ENCODE measurements around the gene ZNF609. TPM values are rescaled to one million over a fixed set of nuclear protein-coding genes. Genes with fewer than 3 reads are reported as not detected.

Gene ZNF609
- total RNA-seq, 1 experiment from 2014 or later = 49.0 TPM

- H3K27me3 Mint-ChIP-seq (ENCODE audit: insufficient read depth, unreplicated experiment) = no peaks in the 10 kb centered on the region
- H3K4me3 Mint-ChIP-seq (ENCODE audit: unreplicated experiment) = no peak overlapping the region
- peaks cover 35% of the 10 kb centered on the region for H3K36me3 Mint-ChIP-seq (ENCODE audit: insufficient read depth, unreplicated experiment)
- TF ChIP-seq CTCF (IDR thresholded peaks at IDR 0.05; ENCODE audit: unreplicated experiment) = no peak
- H3K9me3 Mint-ChIP-seq (ENCODE audit: unreplicated experiment) = no peaks in the 10 kb centered on the region
- no peak overlapping the region for H3K27ac Mint-ChIP-seq (ENCODE audit: low read depth, unreplicated experiment)
- CTCF ChIA-PET = no interaction called here
- peaks cover 6% of the 10 kb centered on the region for H3K4me1 Mint-ChIP-seq (ENCODE audit: insufficient read depth, unreplicated experiment)
- intact Hi-C loops (cut with micrococcal nuclease) = no loop called here
- no TSS peak for BruUV-seq (replicated peaks)
- no peak for DNase-seq (ENCODE audit: unreplicated experiment)
- POLR2A ChIA-PET = no interaction called here
Measured at GRCh38 chr15:64472161-64472560, 11.8 kb downstream of the ZNF609 start.

- Mint-ChIP-seq H3K27ac (ENCODE audit: low read depth, unreplicated experiment) (no peak overlapping the region), H3K36me3 (ENCODE audit: insufficient read depth, unreplicated experiment) (peaks cover 38% of the 10 kb centered on the region), H3K27me3 (ENCODE audit: insufficient read depth, unreplicated experiment) (no peaks in the 10 kb centered on the region), H3K4me3 (ENCODE audit: unreplicated experiment) (no peak overlapping the region), H3K9me3 (ENCODE audit: unreplicated experiment) (no peaks in the 10 kb centered on the region), H3K4me1 (ENCODE audit: insufficient read depth, unreplicated experiment) (no peaks in the 10 kb centered on the region)
- BruUV-seq (replicated peaks) = no TSS peak
- DNase-seq (ENCODE audit: unreplicated experiment) = no peak
- TF ChIP-seq CTCF (IDR thresholded peaks at IDR 0.05; ENCODE audit: unreplicated experiment) = no peak
- CTCF ChIA-PET = interaction anchor here (0.7 kb wide), 1 partner anchor 15 kb away, joined by 3 read pairs; no protein-coding TSS in a partner anchor
- intact Hi-C loops (cut with micrococcal nuclease) = no loop called here
- POLR2A ChIA-PET = interaction anchor here (0.9 kb wide), 1 partner anchor 15 kb away, joined by 3 read pairs; no protein-coding TSS in a partner anchor
Measured at GRCh38 chr15:64474846-64475245, 14.5 kb downstream of the ZNF609 start.

- no TSS peak for BruUV-seq (replicated peaks)
- no peaks in the 10 kb centered on the region for H3K27me3 Mint-ChIP-seq (ENCODE audit: insufficient read depth, unreplicated experiment)
- no peaks in the 10 kb centered on the region for H3K4me1 Mint-ChIP-seq (ENCODE audit: insufficient read depth, unreplicated experiment)
- H3K27ac Mint-ChIP-seq (ENCODE audit: low read depth, unreplicated experiment) = no peak overlapping the region
- CTCF ChIA-PET = interaction anchor here (0.7 kb wide), 2 partner anchors 13 to 210 kb away, joined by 3 to 4 read pairs; no protein-coding TSS in a partner anchor
- intact Hi-C loops (cut with micrococcal nuclease) = no loop called here
- no peak for DNase-seq (ENCODE audit: unreplicated experiment)
- H3K9me3 Mint-ChIP-seq (ENCODE audit: unreplicated experiment) = no peaks in the 10 kb centered on the region
- TF ChIP-seq CTCF (IDR thresholded peaks at IDR 0.05; ENCODE audit: unreplicated experiment) = no peak
- peaks cover 24% of the 10 kb centered on the region for H3K36me3 Mint-ChIP-seq (ENCODE audit: insufficient read depth, unreplicated experiment)
- POLR2A ChIA-PET = interaction anchor here (1.0 kb wide), 2 partner anchors 15 to 315 kb away, joined by 3 read pairs; no protein-coding TSS in a partner anchor
- no peak overlapping the region for H3K4me3 Mint-ChIP-seq (ENCODE audit: unreplicated experiment)
Measured at GRCh38 chr15:64476550-64476949, 16.2 kb downstream of the ZNF609 start.

GRCh38 chr15:64478863-64479262 is 18.5 kb downstream of the ZNF609 start:
- no peak for TF ChIP-seq CTCF (IDR thresholded peaks at IDR 0.05; ENCODE audit: unreplicated experiment)
- H3K27ac Mint-ChIP-seq (ENCODE audit: low read depth, unreplicated experiment) = no peak overlapping the region
- intact Hi-C loops (cut with micrococcal nuclease) = no loop called here
- no peaks in the 10 kb centered on the region for H3K4me1 Mint-ChIP-seq (ENCODE audit: insufficient read depth, unreplicated experiment)
- no peaks in the 10 kb centered on the region for H3K27me3 Mint-ChIP-seq (ENCODE audit: insufficient read depth, unreplicated experiment)
- POLR2A ChIA-PET = interaction anchor here (0.6 to 2.2 kb wide), 3 partner anchors 9 to 18 kb away, joined by 3 to 9 read pairs (median 5); no protein-coding TSS in a partner anchor
- no peak overlapping the region for H3K4me3 Mint-ChIP-seq (ENCODE audit: unreplicated experiment)
- CTCF ChIA-PET = no interaction called here
- peaks cover 28% of the 10 kb centered on the region for H3K36me3 Mint-ChIP-seq (ENCODE audit: insufficient read depth, unreplicated experiment)
- no TSS peak for BruUV-seq (replicated peaks)
- no peaks in the 10 kb centered on the region for H3K9me3 Mint-ChIP-seq (ENCODE audit: unreplicated experiment)
- no peak for DNase-seq (ENCODE audit: unreplicated experiment)

Data from MCF 10A (cell line).